ENCODE data around the gene BCAT1. TPM values are rescaled to one million over a fixed set of nuclear protein-coding genes. Genes with fewer than 3 reads are reported as not detected.
A peak's percentile ranks its signal among the peaks of the same experiment; 100 is the strongest.
"Not testable (repeated sequence)": the region's sequence is repeated elsewhere in the genome, so short reads cannot be mapped to it uniquely, and the experiment has no call there.

Gene BCAT1
- total and polyA plus RNA-seq, 2 donors from 2014 or later = 1.3 to 15.5 TPM

- TF ChIP-seq CTCF (IDR thresholded peaks at IDR 0.05; ENCODE audit: borderline replicate concordance, extremely low read depth, insufficient read depth) = no peak
- no peaks in the 10 kb centered on the region for H3K4me1 ChIP-seq (ENCODE audit: control insufficient read depth in 2 of 3, insufficient read depth in 2 of 3, low read depth in 1 of 3, low read length in 3 of 3)
- H3K9ac ChIP-seq (ENCODE audit: low read length in 3 of 3) = no peak overlapping the region
- no peak for FAIRE-seq
- H3K27ac ChIP-seq (ENCODE audit: low read depth in 2 of 2, low read length in 2 of 2) = no peak overlapping the region
- intact Hi-C loops (cut with DNase I) = no loop called here
- no peaks in the 10 kb centered on the region for H3K9me3 ChIP-seq (ENCODE audit: control insufficient read depth in 2 of 3, insufficient read depth in 1 of 3, low read length in 3 of 3)
- no peak overlapping the region for H3K4me3 ChIP-seq (ENCODE audit: low read length in 3 of 3)
- DNase-seq = no peak
- H3K27me3 ChIP-seq (ENCODE audit: control insufficient read depth, insufficient read depth, low read length) = no peaks in the 10 kb centered on the region
- no peaks in the 10 kb centered on the region for H3K36me3 ChIP-seq (ENCODE audit: control insufficient read depth in 2 of 3, insufficient read depth in 3 of 3, low read length in 3 of 3)
These were observed 130.6 kb downstream of the BCAT1 start for GRCh38 chr12:24818351-24818750.

- H3K4me3 ChIP-seq (ENCODE audit: low read length in 3 of 3) = peak overlapping the region; percentile 30 to 52 (median 49)
- H3K27me3 ChIP-seq (ENCODE audit: control insufficient read depth, insufficient read depth, low read length) = no peaks in the 10 kb centered on the region
- H3K36me3 ChIP-seq (ENCODE audit: control insufficient read depth in 2 of 3, insufficient read depth in 3 of 3, low read length in 3 of 3) = no peaks in the 10 kb centered on the region
- H3K4me1 ChIP-seq (ENCODE audit: control insufficient read depth in 2 of 3, insufficient read depth in 2 of 3, low read depth in 1 of 3, low read length in 3 of 3) = no peaks in the 10 kb centered on the region
- no peaks in the 10 kb centered on the region for H3K9me3 ChIP-seq (ENCODE audit: control insufficient read depth in 2 of 3, insufficient read depth in 1 of 3, low read length in 3 of 3)
- DNase-seq (no peak), FAIRE-seq (peak; percentile 37)
- intact Hi-C loops (cut with DNase I) = no loop called here
- H3K27ac ChIP-seq (ENCODE audit: low read depth in 2 of 2, low read length in 2 of 2) = no peak overlapping the region
- no peak for TF ChIP-seq CTCF (IDR thresholded peaks at IDR 0.05; ENCODE audit: borderline replicate concordance, extremely low read depth, insufficient read depth)
- no peak overlapping the region for H3K9ac ChIP-seq (ENCODE audit: low read length in 3 of 3)
These were observed 133.8 kb downstream of the BCAT1 start for GRCh38 chr12:24815114-24815423.

- Histone ChIP-seq H3K27ac (ENCODE audit: low read depth in 2 of 2, low read length in 2 of 2) (no peak overlapping the region), H3K4me3 (ENCODE audit: low read length in 3 of 3) (peak overlapping the region; percentile 30 to 52 (median 49)), H3K4me1 (ENCODE audit: control insufficient read depth in 2 of 3, insufficient read depth in 2 of 3, low read depth in 1 of 3, low read length in 3 of 3) (no peaks in the 10 kb centered on the region), H3K27me3 (ENCODE audit: control insufficient read depth, insufficient read depth, low read length) (no peaks in the 10 kb centered on the region), H3K9me3 (ENCODE audit: control insufficient read depth in 2 of 3, insufficient read depth in 1 of 3, low read length in 3 of 3) (no peaks in the 10 kb centered on the region), H3K9ac (ENCODE audit: low read length in 3 of 3) (no peak overlapping the region), H3K36me3 (ENCODE audit: control insufficient read depth in 2 of 3, insufficient read depth in 3 of 3, low read length in 3 of 3) (no peaks in the 10 kb centered on the region)
- intact Hi-C loops (cut with DNase I) = no loop called here
- DNase-seq (peak in 2 of 5 donors; percentile 26 to 38), FAIRE-seq (no peak)
- no peak for TF ChIP-seq CTCF (IDR thresholded peaks at IDR 0.05; ENCODE audit: borderline replicate concordance, extremely low read depth, insufficient read depth)
These were observed 134.4 kb downstream of the BCAT1 start for GRCh38 chr12:24814379-24815113.

- no peaks in the 10 kb centered on the region for H3K36me3 ChIP-seq (ENCODE audit: control insufficient read depth in 2 of 3, insufficient read depth in 3 of 3, low read length in 3 of 3)
- H3K9ac ChIP-seq (ENCODE audit: low read length in 3 of 3) = no peak overlapping the region
- no peak for TF ChIP-seq CTCF (IDR thresholded peaks at IDR 0.05; ENCODE audit: borderline replicate concordance, extremely low read depth, insufficient read depth)
- no peak overlapping the region for H3K4me3 ChIP-seq (ENCODE audit: low read length in 3 of 3)
- no peak overlapping the region for H3K27ac ChIP-seq (ENCODE audit: low read depth in 2 of 2, low read length in 2 of 2)
- no peaks in the 10 kb centered on the region for H3K9me3 ChIP-seq (ENCODE audit: control insufficient read depth in 2 of 3, insufficient read depth in 1 of 3, low read length in 3 of 3)
- DNase-seq (no peak), FAIRE-seq (no peak)
- H3K27me3 ChIP-seq (ENCODE audit: control insufficient read depth, insufficient read depth, low read length) = no peaks in the 10 kb centered on the region
- intact Hi-C loops (cut with DNase I) = no loop called here
- no peaks in the 10 kb centered on the region for H3K4me1 ChIP-seq (ENCODE audit: control insufficient read depth in 2 of 3, insufficient read depth in 2 of 3, low read depth in 1 of 3, low read length in 3 of 3)
These were observed 138.5 kb downstream of the BCAT1 start for GRCh38 chr12:24810378-24810777.

GRCh38 chr12:24809306-24809705, 139.6 kb downstream of the BCAT1 start:
- intact Hi-C loops (cut with DNase I); H3K36me3 ChIP-seq (ENCODE audit: control insufficient read depth in 2 of 3, insufficient read depth in 3 of 3, low read length in 3 of 3); H3K4me1 ChIP-seq (ENCODE audit: control insufficient read depth in 2 of 3, insufficient read depth in 2 of 3, low read depth in 1 of 3, low read length in 3 of 3); H3K27ac ChIP-seq (ENCODE audit: low read depth in 2 of 2, low read length in 2 of 2); H3K4me3 ChIP-seq (ENCODE audit: low read length in 3 of 3); FAIRE-seq; H3K9ac ChIP-seq (ENCODE audit: low read length in 3 of 3); H3K27me3 ChIP-seq (ENCODE audit: control insufficient read depth, insufficient read depth, low read length); H3K9me3 ChIP-seq (ENCODE audit: control insufficient read depth in 2 of 3, insufficient read depth in 1 of 3, low read length in 3 of 3); DNase-seq: not testable (repeated sequence)

Data from kidney (tissue), 14 donors.